MM.1S (cell line): ENCODE data around the gene MMS19.

Experiments
- CTCF ChIP-seq: fragments of 300-600 bp; sonication (generic); IDR thresholded peaks from 2 replicates; pipeline ENCODE4 v1.5.1; 2016; ENCODE audit warnings: antibody characterized with exemption, low read length, mixed read lengths
- EZH2 ChIP-seq: fragments of 300-600 bp; sonication (generic); optimal IDR thresholded peaks from 2 replicates; pipeline ENCODE3; 2017; ENCODE audit warnings: low read depth, mild to moderate bottlenecking, antibody characterized with exemption, low read length, mixed read lengths
- EZH2phosphoT487 ChIP-seq: fragments of 300-600 bp; sonication (generic); IDR thresholded peaks from 2 replicates; pipeline ENCODE4 v1.6.1; 2018; ENCODE audit warnings: antibody characterized with exemption, low read length

GRCh38 chr10:97502916-97503315 is 4.7 kb upstream of the MMS19 start:
- no peak for TF ChIP-seq CTCF
- no peak for TF ChIP-seq EZH2
- no peak for TF ChIP-seq EZH2phosphoT487
